ENCODE measurements around the gene GSTO2. TPM values are rescaled to one million over a fixed set of nuclear protein-coding genes. Genes with fewer than 3 reads are reported as not detected.
A peak's percentile ranks its signal among the peaks of the same experiment; 100 is the strongest.

The GSTO2 gene
- total RNA-seq, 1 donor, result 2.2 TPM

- no peaks in the 10 kb centered on the region for H3K79me2 ChIP-seq (ENCODE audit: insufficient read depth, low read length)
- peak within 1 kb of the TSS; percentile 25 for H3K27ac ChIP-seq (ENCODE audit: low read depth, low read length)
- peaks cover 3% of the 10 kb centered on the region for H3K4me1 ChIP-seq (ENCODE audit: insufficient read depth, low read length)
- H3K4me3 ChIP-seq (ENCODE audit: insufficient read depth, low read length), result peak within 1 kb of the TSS; percentile 81
- H4K20me1 ChIP-seq (ENCODE audit: insufficient read depth, low read length), result no peaks in the 10 kb centered on the region
- H3K4me2 ChIP-seq (ENCODE audit: insufficient read depth, low read length), result peak within 1 kb of the TSS; percentile 96
- H3K9me3 ChIP-seq (ENCODE audit: low read depth, low read length), result no peaks in the 10 kb centered on the region
- TF ChIP-seq, protein P1, sequence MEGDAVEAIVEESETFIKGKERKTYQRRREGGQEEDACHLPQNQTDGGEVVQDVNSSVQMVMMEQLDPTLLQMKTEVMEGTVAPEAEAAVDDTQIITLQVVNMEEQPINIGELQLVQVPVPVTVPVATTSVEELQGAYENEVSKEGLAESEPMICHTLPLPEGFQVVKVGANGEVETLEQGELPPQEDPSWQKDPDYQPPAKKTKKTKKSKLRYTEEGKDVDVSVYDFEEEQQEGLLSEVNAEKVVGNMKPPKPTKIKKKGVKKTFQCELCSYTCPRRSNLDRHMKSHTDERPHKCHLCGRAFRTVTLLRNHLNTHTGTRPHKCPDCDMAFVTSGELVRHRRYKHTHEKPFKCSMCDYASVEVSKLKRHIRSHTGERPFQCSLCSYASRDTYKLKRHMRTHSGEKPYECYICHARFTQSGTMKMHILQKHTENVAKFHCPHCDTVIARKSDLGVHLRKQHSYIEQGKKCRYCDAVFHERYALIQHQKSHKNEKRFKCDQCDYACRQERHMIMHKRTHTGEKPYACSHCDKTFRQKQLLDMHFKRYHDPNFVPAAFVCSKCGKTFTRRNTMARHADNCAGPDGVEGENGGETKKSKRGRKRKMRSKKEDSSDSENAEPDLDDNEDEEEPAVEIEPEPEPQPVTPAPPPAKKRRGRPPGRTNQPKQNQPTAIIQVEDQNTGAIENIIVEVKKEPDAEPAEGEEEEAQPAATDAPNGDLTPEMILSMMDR (IDR thresholded peaks at IDR 0.05; ENCODE audit: extremely low read depth, low read depth, low read length), result no peak
- peak; percentile 99 for DNase-seq (ENCODE audit: insufficient read length, low spot score, missing footprints)
- H3K36me3 ChIP-seq (ENCODE audit: insufficient read depth, low read length), result no peaks in the 10 kb centered on the region
- H2AFZ ChIP-seq (ENCODE audit: low read length), result peak within 1 kb of the TSS; percentile 96
- no peaks in the 10 kb centered on the region for H3K27me3 ChIP-seq (ENCODE audit: insufficient read depth, low read length)
Measured at GRCh38 chr10:104231784-104232612, 37.0 kb upstream of the GSTO2 start, which contains the start of gene CFAP43. Gene CFAP43, minus strand, starts transcription at chr10:104232364. Its CDS starts 118 bp downstream, at chr10:104232246.

GRCh38 chr10:104232613-104233102, 36.3 kb upstream of the GSTO2 start:
- Histone ChIP-seq H3K9me3 (ENCODE audit: low read depth, low read length) (no peaks in the 10 kb centered on the region), H3K36me3 (ENCODE audit: insufficient read depth, low read length) (no peaks in the 10 kb centered on the region)
- DNase-seq (ENCODE audit: insufficient read length, low spot score, missing footprints), result no peak

GRCh38 chr10:104233817-104234216, 35.2 kb upstream of the GSTO2 start:
- Histone ChIP-seq H4K20me1 (ENCODE audit: insufficient read depth, low read length) (no peaks in the 10 kb centered on the region), H3K9me3 (ENCODE audit: low read depth, low read length) (no peaks in the 10 kb centered on the region), H3K4me2 (ENCODE audit: insufficient read depth, low read length) (no peak overlapping the region), H3K27ac (ENCODE audit: low read depth, low read length) (no peak overlapping the region), H3K27me3 (ENCODE audit: insufficient read depth, low read length) (no peaks in the 10 kb centered on the region), H3K36me3 (ENCODE audit: insufficient read depth, low read length) (no peaks in the 10 kb centered on the region), H2AFZ (ENCODE audit: low read length) (no peak overlapping the region), H3K4me1 (ENCODE audit: insufficient read depth, low read length) (peaks cover 3% of the 10 kb centered on the region), H3K4me3 (ENCODE audit: insufficient read depth, low read length) (no peak overlapping the region), H3K79me2 (ENCODE audit: insufficient read depth, low read length) (no peaks in the 10 kb centered on the region)
- TF ChIP-seq, protein P1 (IDR thresholded peaks at IDR 0.05; ENCODE audit: extremely low read depth, low read depth, low read length), result no peak
- no peak for DNase-seq (ENCODE audit: insufficient read length, low spot score, missing footprints)

More at GRCh38 chr10:104232613-104233102, 36.3 kb upstream of the GSTO2 start:
- H3K4me2 ChIP-seq (ENCODE audit: insufficient read depth, low read length), result peak overlapping the region; percentile 96
- no peaks in the 10 kb centered on the region for H3K27me3 ChIP-seq (ENCODE audit: insufficient read depth, low read length)
- TF ChIP-seq, protein P1 (IDR thresholded peaks at IDR 0.05; ENCODE audit: extremely low read depth, low read depth, low read length), result no peak
- H3K79me2 ChIP-seq (ENCODE audit: insufficient read depth, low read length), result no peaks in the 10 kb centered on the region
- peaks cover 3% of the 10 kb centered on the region for H3K4me1 ChIP-seq (ENCODE audit: insufficient read depth, low read length)
- H3K27ac ChIP-seq (ENCODE audit: low read depth, low read length), result no peak overlapping the region
- H2AFZ ChIP-seq (ENCODE audit: low read length), result peak overlapping the region; percentile 96
- peak overlapping the region; percentile 81 for H3K4me3 ChIP-seq (ENCODE audit: insufficient read depth, low read length)
- no peaks in the 10 kb centered on the region for H4K20me1 ChIP-seq (ENCODE audit: insufficient read depth, low read length)

DNA sequence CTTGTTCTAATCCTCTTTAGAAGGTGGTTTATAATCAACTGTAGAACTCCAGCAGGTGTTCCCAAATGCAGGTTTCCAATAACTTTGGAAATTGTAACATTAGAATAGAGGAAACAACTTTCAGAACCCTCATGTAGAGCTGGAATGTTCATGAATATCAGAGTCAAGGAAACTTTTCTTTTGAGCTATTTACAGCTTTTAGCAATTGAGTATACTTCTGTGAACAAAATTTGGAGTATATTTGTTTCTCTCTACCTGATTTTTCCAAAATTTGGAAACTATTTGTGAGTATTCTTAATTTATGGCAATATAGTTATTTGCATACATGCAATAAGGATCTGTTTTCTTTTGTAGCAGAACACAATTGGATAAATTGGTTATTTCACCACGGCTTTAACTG, 34.0 kb upstream of the GSTO2 start:
- Histone ChIP-seq H3K79me2 (ENCODE audit: insufficient read depth, low read length) (no peaks in the 10 kb centered on the region), H4K20me1 (ENCODE audit: insufficient read depth, low read length) (no peaks in the 10 kb centered on the region), H3K36me3 (ENCODE audit: insufficient read depth, low read length) (no peaks in the 10 kb centered on the region), H3K9me3 (ENCODE audit: low read depth, low read length) (no peaks in the 10 kb centered on the region), H3K27ac (ENCODE audit: low read depth, low read length) (no peak overlapping the region), H3K27me3 (ENCODE audit: insufficient read depth, low read length) (peaks cover 10% of the 10 kb centered on the region), H3K4me2 (ENCODE audit: insufficient read depth, low read length) (no peak overlapping the region), H3K4me1 (ENCODE audit: insufficient read depth, low read length) (peaks cover 3% of the 10 kb centered on the region), H2AFZ (ENCODE audit: low read length) (no peak overlapping the region), H3K4me3 (ENCODE audit: insufficient read depth, low read length) (no peak overlapping the region)
- TF ChIP-seq, protein P1 (IDR thresholded peaks at IDR 0.05; ENCODE audit: extremely low read depth, low read depth, low read length), result no peak
- DNase-seq (ENCODE audit: insufficient read length, low spot score, missing footprints), result no peak

Measured in osteoblast (primary cell).